Type B pancreatic cell (in vitro differentiated cells): Measurements from ENCODE around the gene SSH3. TPM values are rescaled to one million over a fixed set of nuclear protein-coding genes. Genes with fewer than 3 reads are reported as not detected.
A peak's percentile ranks its signal among the peaks of the same experiment; 100 is the strongest.

Source experiments
- DNase-seq: peaks from one replicate; pipeline ENCODE4 v3.0.0; 2021; ENCODE audit warnings: mixed read lengths; ENCODE audit not compliant: unreplicated experiment; ENCODE audit errors: extremely low spot score
- H3K27ac Mint-ChIP-seq: 2 replicates; pipeline ENCODE4 v1.8.0; 2021; ENCODE audit warnings: mild to moderate bottlenecking, mixed read lengths
- H3K27me3 Mint-ChIP-seq: 2 replicates; pipeline ENCODE4 v1.8.0; 2021; ENCODE audit warnings: mixed read lengths
- H3K36me3 Mint-ChIP-seq: 2 replicates; pipeline ENCODE4 v1.8.0; 2021; ENCODE audit warnings: mixed read lengths
- H3K4me1 Mint-ChIP-seq: one replicate; pipeline ENCODE4 v1.8.0; 2021; ENCODE audit warnings: mixed read lengths; ENCODE audit not compliant: unreplicated experiment
- H3K4me3 Mint-ChIP-seq: 2 replicates; pipeline ENCODE4 v1.8.0; 2021; ENCODE audit warnings: mild to moderate bottlenecking, mixed read lengths
- H3K9me3 Mint-ChIP-seq: 2 replicates; pipeline ENCODE4 v1.8.0; 2021; ENCODE audit warnings: mixed read lengths
- CTCF ChIP-seq: fragments of 200-600 bp; sonication (generic); conservative IDR thresholded peaks from 2 replicates; pipeline ENCODE4 v1.5.0; 2021; ENCODE audit warnings: antibody characterized with exemption, mild to moderate bottlenecking
- total RNA-seq: library from RNA; stranded (reverse); gene quantifications from 2 replicates; pipeline ENCODE4 v1.2.1, GENCODE V29; 2021; ENCODE audit warnings: low replicate concordance

SSH3 gene
- total RNA-seq, 1 donor from 2014 or later = 32.0 TPM

GRCh38 chr11:67337257-67337656, 33.9 kb downstream of the SSH3 start:
- peaks cover 5% of the 10 kb centered on the region for H3K36me3 Mint-ChIP-seq
- H3K4me1 Mint-ChIP-seq = no peaks in the 10 kb centered on the region
- H3K4me3 Mint-ChIP-seq = no peak overlapping the region
- TF ChIP-seq CTCF = no peak
- H3K27me3 Mint-ChIP-seq = no peaks in the 10 kb centered on the region
- H3K9me3 Mint-ChIP-seq = no peaks in the 10 kb centered on the region
- H3K27ac Mint-ChIP-seq = no peak overlapping the region
- no peak for DNase-seq

- no peaks in the 10 kb centered on the region for H3K27me3 Mint-ChIP-seq
- TF ChIP-seq CTCF = no peak
- H3K9me3 Mint-ChIP-seq = no peaks in the 10 kb centered on the region
- H3K4me3 Mint-ChIP-seq = no peak overlapping the region
- no peak for DNase-seq
- no peak overlapping the region for H3K27ac Mint-ChIP-seq
- peaks cover 16% of the 10 kb centered on the region for H3K4me1 Mint-ChIP-seq
- H3K36me3 Mint-ChIP-seq = no peaks in the 10 kb centered on the region
Measured at GRCh38 chr11:67344264-67344663, 40.9 kb downstream of the SSH3 start.

- no peak for DNase-seq
- H3K27me3 Mint-ChIP-seq = no peaks in the 10 kb centered on the region
- H3K9me3 Mint-ChIP-seq = no peaks in the 10 kb centered on the region
- peaks cover 17% of the 10 kb centered on the region for H3K4me1 Mint-ChIP-seq
- H3K27ac Mint-ChIP-seq = peak overlapping the region; percentile 72
- no peak overlapping the region for H3K4me3 Mint-ChIP-seq
- TF ChIP-seq CTCF = no peak
- H3K36me3 Mint-ChIP-seq = no peaks in the 10 kb centered on the region
Measured at GRCh38 chr11:67345247-67345919, 42.1 kb downstream of the SSH3 start.

GRCh38 chr11:67345920-67346819, 42.8 kb downstream of the SSH3 start:
- TF ChIP-seq CTCF = peak; percentile 70

GRCh38 chr11:67347964-67348749, 44.8 kb downstream of the SSH3 start:
- no peak for DNase-seq
- H3K4me3 Mint-ChIP-seq = no peak overlapping the region
- peak overlapping the region; percentile 67 for H3K27ac Mint-ChIP-seq
- TF ChIP-seq CTCF = no peak
- H3K9me3 Mint-ChIP-seq = no peaks in the 10 kb centered on the region
- peaks cover 22% of the 10 kb centered on the region for H3K4me1 Mint-ChIP-seq
- H3K36me3 Mint-ChIP-seq = no peaks in the 10 kb centered on the region
- no peaks in the 10 kb centered on the region for H3K27me3 Mint-ChIP-seq

More at GRCh38 chr11:67345920-67346819, 42.8 kb downstream of the SSH3 start:
- H3K4me1 Mint-ChIP-seq = peaks cover 19% of the 10 kb centered on the region
- H3K4me3 Mint-ChIP-seq = peak overlapping the region; percentile 34
- DNase-seq = no peak
- peak overlapping the region; percentile 72 for H3K27ac Mint-ChIP-seq
- no peaks in the 10 kb centered on the region for H3K9me3 Mint-ChIP-seq
- no peaks in the 10 kb centered on the region for H3K36me3 Mint-ChIP-seq
- H3K27me3 Mint-ChIP-seq = no peaks in the 10 kb centered on the region
